AG04450 (cell line): Measurements from ENCODE around the gene CARD9. TPM values are rescaled to one million over a fixed set of nuclear protein-coding genes. Genes with fewer than 3 reads are reported as not detected.
A peak's percentile ranks its signal among the peaks of the same experiment; 100 is the strongest.

Experiments used
- CTCF ChIA-PET: fragments of 300-600, 350-600 bp; formaldehyde crosslinking; extraction: SDS; loops from one replicate; lab custom pipeline; 2022; ENCODE audit warnings: antibody characterized with exemption, inconsistent platforms; lab: Charles Lee
- POLR2A ChIA-PET: fragments of 350-600 bp; formaldehyde crosslinking; extraction: SDS; loops from one replicate; lab custom pipeline; 2021; ENCODE audit warnings: antibody characterized with exemption, inconsistent platforms; lab: Yijun Ruan, JAX
- DNase-seq: peaks from one replicate; pipeline ENCODE4 v3.0.0-alpha.2; 2011; ENCODE audit warnings: low read depth, low spot score
- H3K27ac ChIP-seq: one replicate; pipeline ENCODE4 v1.5.1; 2012; ENCODE audit warnings: low read depth, low read length, control low read depth
- H3K27me3 ChIP-seq: one replicate; pipeline ENCODE4 v1.6.0; 2012; ENCODE audit warnings: low read length; ENCODE audit not compliant: control insufficient read depth, insufficient read depth
- H3K4me3 ChIP-seq: 2 replicates; pipeline ENCODE4 v1.5.1; 2011; ENCODE audit warnings: mild to moderate bottlenecking, low read depth, low read length, control low read depth
- H3K9me3 ChIP-seq: 2 replicates; pipeline ENCODE4 v1.5.1; 2012; ENCODE audit warnings: low read length; ENCODE audit not compliant: control insufficient read depth, insufficient read depth
- CTCF ChIP-seq: IDR thresholded peaks from 2 replicates; pipeline ENCODE4 v1.5.1; 2011; ENCODE audit warnings: low read depth, low read length, control low read depth, inconsistent platforms
- polyA plus RNA-seq: library from polyadenylated mRNA; depleted of rRNA; stranded (reverse); fragments of >200 nt; gene quantifications from 2 replicates; pipeline ENCODE4 v1.2.3, GENCODE V29; 2011

CARD9 gene
- polyA plus RNA-seq, 1 experiment: 0.63 TPM

DNA sequence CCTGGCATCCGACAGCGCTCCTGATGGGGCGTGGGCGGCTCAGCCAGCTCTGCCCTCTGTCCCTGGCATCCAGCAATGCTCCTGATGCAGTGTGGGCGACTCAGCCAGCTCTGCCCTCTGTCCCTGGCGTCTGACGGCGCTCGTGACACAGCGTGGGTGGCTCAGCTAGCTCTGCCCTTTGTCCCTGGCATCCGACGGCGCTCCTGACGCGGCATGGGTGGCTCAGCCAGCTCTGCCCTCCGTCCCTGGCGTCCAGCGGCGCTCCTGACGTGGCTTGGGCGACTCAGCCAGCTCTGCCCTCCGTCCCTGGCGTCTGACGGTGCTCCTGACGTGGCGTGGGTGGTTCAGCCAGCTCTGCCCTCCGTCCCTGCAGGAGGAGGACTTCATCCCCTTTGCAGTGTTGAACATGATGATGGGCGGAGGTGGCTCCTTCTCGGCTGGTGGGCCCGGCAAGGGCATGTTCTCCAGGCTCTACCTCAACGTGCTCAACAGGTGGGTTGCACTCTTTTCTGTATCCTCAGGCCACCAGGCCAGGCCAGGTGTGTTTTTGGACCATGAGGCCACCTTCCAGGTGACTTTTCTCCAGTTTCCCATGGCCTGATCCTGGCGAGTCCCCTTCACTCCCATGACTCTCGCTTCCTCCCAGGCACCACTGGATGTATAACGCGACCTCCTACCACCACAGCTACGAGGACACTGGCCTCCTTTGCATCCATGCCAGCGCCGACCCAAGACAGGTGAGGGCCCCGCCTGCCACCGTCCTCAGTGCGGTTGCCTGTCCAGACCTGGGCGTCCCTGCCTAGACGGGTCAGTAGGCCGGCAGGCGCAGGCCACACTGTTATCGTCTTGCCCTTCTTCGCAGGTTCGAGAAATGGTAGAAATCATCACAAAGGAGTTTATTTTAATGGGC, 45.0 kb upstream of the CARD9 start:
- Histone ChIP-seq H3K27ac (no peak overlapping the region), H3K9me3 (no peaks in the 10 kb centered on the region; the same call in 1 of the 2 replicates), H3K4me3 (no peak overlapping the region), H3K27me3 (no peaks in the 10 kb centered on the region)
- ChIA-PET CTCF (no interaction called here), POLR2A (interaction anchor here (1.0 kb wide), 1 partner anchor 8 kb away, joined by 7 read pairs; no protein-coding TSS in a partner anchor)
- no peak for DNase-seq
- TF ChIP-seq CTCF: no peak

GRCh38 chr9:136416914-136417313, 43.4 kb upstream of the CARD9 start:
- CTCF ChIA-PET: no interaction called here
- POLR2A ChIA-PET: no interaction called here
- DNase-seq: no peak
- Histone ChIP-seq H3K27me3 (no peaks in the 10 kb centered on the region), H3K9me3 (no peaks in the 10 kb centered on the region; the same call in 1 of the 2 replicates), H3K27ac (no peak overlapping the region), H3K4me3 (no peak overlapping the region)
- TF ChIP-seq CTCF: no peak

GRCh38 chr9:136416427-136416826, 43.0 kb upstream of the CARD9 start:
- no peak for TF ChIP-seq CTCF
- Histone ChIP-seq H3K27ac (no peak overlapping the region), H3K4me3 (no peak overlapping the region), H3K27me3 (no peaks in the 10 kb centered on the region), H3K9me3 (no peaks in the 10 kb centered on the region; the same call in 1 of the 2 replicates)
- no peak for DNase-seq
- POLR2A ChIA-PET: no interaction called here
- CTCF ChIA-PET: no interaction called here

- ChIA-PET POLR2A (no interaction called here), CTCF (no interaction called here)
- Histone ChIP-seq H3K4me3 (no peak overlapping the region), H3K27ac (no peak overlapping the region), H3K27me3 (no peaks in the 10 kb centered on the region), H3K9me3 (peaks cover 4% of the 10 kb centered on the region; the same call in 1 of the 2 replicates)
- no peak for TF ChIP-seq CTCF
- no peak for DNase-seq
Observed at GRCh38 chr9:136412962-136413361, 39.5 kb upstream of the CARD9 start.

DNA sequence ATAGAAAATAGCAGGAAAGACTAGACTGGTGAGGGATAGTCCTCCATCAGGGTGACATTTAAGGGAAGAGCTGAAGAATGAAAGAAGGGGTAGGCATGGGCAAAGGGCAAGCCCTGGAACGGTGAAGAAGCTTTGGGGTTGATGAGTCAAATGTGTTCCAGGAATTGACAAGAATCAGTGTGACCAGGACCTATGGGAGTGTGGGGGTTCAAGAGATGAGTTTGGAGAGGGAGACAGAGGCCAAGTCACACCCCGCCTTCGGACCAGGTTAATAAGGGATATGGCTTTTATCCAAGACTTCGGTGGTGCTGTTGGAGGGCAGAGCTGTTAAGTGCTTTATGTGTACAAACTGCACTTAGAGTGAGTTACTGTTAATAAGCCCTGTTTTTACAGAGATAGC, 37.9 kb upstream of the CARD9 start:
- H3K9me3 ChIP-seq: peaks cover 4% of the 10 kb centered on the region; the same call in 1 of the 2 replicates
- ChIA-PET CTCF (no interaction called here), POLR2A (no interaction called here)
- no peak for TF ChIP-seq CTCF
- H3K4me3 ChIP-seq: peak overlapping the region; percentile 95
- H3K27ac ChIP-seq: no peak overlapping the region
- no peaks in the 10 kb centered on the region for H3K27me3 ChIP-seq
- DNase-seq: no peak
